Right lobe of liver (tissue), 6 donors: ENCODE measurements around the gene RHOD. TPM values are rescaled to one million over a fixed set of nuclear protein-coding genes. Genes with fewer than 3 reads are reported as not detected.

ENCODE experiments used
- ATAC-seq, 4 donors: fragments of 200-7000 bp; cut with Tn5 transposase; one replicate each; pipeline ENCODE4 v1.9.1; 2020; ENCODE audit warnings: mild to moderate bottlenecking in 4 of 4, moderate library complexity in 4 of 4
- DNase-seq, 3 donors: peaks; one replicate each; pipeline ENCODE4 v3.0.0-alpha.2; 2020
- H3K27ac ChIP-seq, 3 donors: fragments of 200-600 bp; one replicate each; pipeline ENCODE4 v1.8.0; 2022
- H3K27me3 ChIP-seq, 2 donors: fragments of 200-600 bp; one replicate each; pipeline ENCODE4 v1.8.0; 2022
- H3K36me3 ChIP-seq, 4 donors: fragments of 200-600 bp; sonication (generic) in 1 of 4; one replicate each; pipeline versions ENCODE4 v1.5.1 to v1.8.0; 2017 to 2022; ENCODE audit warnings: control low read depth in 1 of 4
- H3K4me1 ChIP-seq, 4 donors: fragments of 200-600 bp; sonication (generic) in 1 of 4; one replicate each; pipeline versions ENCODE4 v1.5.1 to v1.8.0; 2017 to 2022; ENCODE audit warnings: control low read depth in 1 of 4
- H3K4me3 ChIP-seq, 3 donors: fragments of 200-600 bp; one replicate each; pipeline ENCODE4 v1.8.0; 2022
- H3K9me3 ChIP-seq, 4 donors: fragments of 200-600 bp; sonication (generic) in 1 of 4; one replicate each; pipeline versions ENCODE4 v1.5.1 to v1.8.0; 2017 to 2022; ENCODE audit warnings: control low read depth in 1 of 4
- POLR2A ChIP-seq: fragments of 450-650 bp; IDR thresholded peaks from one replicate; pipeline ENCODE4 v1.6.1; 2017; ENCODE audit warnings: antibody characterized with exemption, mild to moderate bottlenecking
- WGBS: methylation state at CpG from one replicate; pipeline ENCODE4 v1.1.6; 2018; ENCODE audit warnings: low coverage, low lambda C conversion rate; ENCODE audit not compliant: insufficient coverage; ENCODE audit errors: missing lambda C conversion rate; 5-methylcytosine and 5-hydroxymethylcytosine counted together
- intact Hi-C, 2 donors: fragments of 100-400 bp; cut with DNase I; formaldehyde crosslinking; loops; one replicate each; pipeline versions ENCODE4 v1.11.2 to v1.14.1; 2022
- total RNA-seq, 6 experiments: library from RNA; depleted of rRNA in 2 of 6; stranded (reverse); fragments of >200 nt in 2 of 6; fragmentation: NEBNext Ultra II Directional in 3 of 6; extraction: Animal tissue kit (Norgen Biotek cat#: 25700) in 3 of 6; gene quantifications; one replicate each; pipeline versions ENCODE4 v1.1.0 to v1.2.4, GENCODE V29; 2016 to 2023
- TF ChIP-seq, protein P1 (sequence below), 4 donors: fragments of 200-600 bp in 3 of 4; fragments of 450-650 bp in 1 of 4; IDR thresholded peaks; one replicate each; pipeline versions ENCODE4 v1.5.1 to v1.8.0; 2016 to 2022; ENCODE audit warnings: antibody characterized with exemption in 4 of 4, mild to moderate bottlenecking in 2 of 4
- donor health status: DM: no; HTN: yes; CAD: no.
- donor health status: DM: no; HTN: no; CAD: no.
- donor health status: DM: no; HTN: no; CAD: no.
- donor health status: DM: no; HTN: yes; CAD: no.
- donor health status: DM: no; HTN: yes; CAD: no.

Gene RHOD
- total RNA-seq, 6 experiments from 2014 or later: 17.8 to 106 (median 47.3) TPM

DNA sequence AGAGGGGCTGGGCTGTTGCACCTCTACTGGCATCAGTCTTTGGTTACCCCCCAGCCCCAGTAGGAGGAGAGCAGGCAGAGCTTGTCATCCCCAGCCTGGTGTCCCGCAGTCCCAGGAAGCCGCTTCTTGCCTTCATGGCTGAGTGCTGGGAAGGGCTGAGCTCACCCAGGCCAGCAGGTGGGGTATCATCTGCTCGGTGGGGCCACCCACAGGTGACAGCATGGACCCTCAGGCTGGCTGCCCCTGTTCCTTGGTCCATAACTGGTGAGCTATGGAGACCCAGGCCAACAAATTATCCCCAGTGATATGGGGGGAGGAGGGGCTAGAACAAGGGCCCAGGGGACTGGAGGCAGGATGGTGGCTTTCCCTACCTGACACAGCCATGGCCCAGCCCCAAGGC lies 6.5 kb upstream of the RHOD start:
- ATAC-seq (no peak), DNase-seq (no peak)
- WGBS: 80% methylated on average over 1 of the region's 3 CpGs
- Histone ChIP-seq H3K4me1 (peaks cover 0 to 30% (median 15%) of the 10 kb centered on the region in 4 donors), H3K27ac (no peak overlapping the region), H3K9me3 (no peaks in the 10 kb centered on the region), H3K27me3 (no peaks in the 10 kb centered on the region), H3K4me3 (no peak overlapping the region), H3K36me3 (no peaks in the 10 kb centered on the region)
- TF ChIP-seq POLR2A: no peak
- intact Hi-C loops: no loop called here

- 100% methylated on average over 3 of the region's 9 CpGs for WGBS
- Histone ChIP-seq H3K4me1 (peaks cover 0 to 41% (median 21%) of the 10 kb centered on the region in 4 donors), H3K27ac (no peak overlapping the region), H3K36me3 (no peaks in the 10 kb centered on the region), H3K4me3 (no peak overlapping the region), H3K9me3 (no peaks in the 10 kb centered on the region), H3K27me3 (no peaks in the 10 kb centered on the region)
- ATAC-seq: no peak
- no peak for DNase-seq
- intact Hi-C loops: no loop called here
- TF ChIP-seq, protein P1, sequence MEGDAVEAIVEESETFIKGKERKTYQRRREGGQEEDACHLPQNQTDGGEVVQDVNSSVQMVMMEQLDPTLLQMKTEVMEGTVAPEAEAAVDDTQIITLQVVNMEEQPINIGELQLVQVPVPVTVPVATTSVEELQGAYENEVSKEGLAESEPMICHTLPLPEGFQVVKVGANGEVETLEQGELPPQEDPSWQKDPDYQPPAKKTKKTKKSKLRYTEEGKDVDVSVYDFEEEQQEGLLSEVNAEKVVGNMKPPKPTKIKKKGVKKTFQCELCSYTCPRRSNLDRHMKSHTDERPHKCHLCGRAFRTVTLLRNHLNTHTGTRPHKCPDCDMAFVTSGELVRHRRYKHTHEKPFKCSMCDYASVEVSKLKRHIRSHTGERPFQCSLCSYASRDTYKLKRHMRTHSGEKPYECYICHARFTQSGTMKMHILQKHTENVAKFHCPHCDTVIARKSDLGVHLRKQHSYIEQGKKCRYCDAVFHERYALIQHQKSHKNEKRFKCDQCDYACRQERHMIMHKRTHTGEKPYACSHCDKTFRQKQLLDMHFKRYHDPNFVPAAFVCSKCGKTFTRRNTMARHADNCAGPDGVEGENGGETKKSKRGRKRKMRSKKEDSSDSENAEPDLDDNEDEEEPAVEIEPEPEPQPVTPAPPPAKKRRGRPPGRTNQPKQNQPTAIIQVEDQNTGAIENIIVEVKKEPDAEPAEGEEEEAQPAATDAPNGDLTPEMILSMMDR (IDR thresholded peaks at IDR 0.05): no peak
Measured at GRCh38 chr11:67051180-67051893, 5.3 kb upstream of the RHOD start.

GRCh38 chr11:67051945-67052488 lies 4.6 kb upstream of the RHOD start:
- intact Hi-C loops: no loop called here
- Histone ChIP-seq H3K9me3 (no peaks in the 10 kb centered on the region), H3K4me3 (no peak overlapping the region), H3K36me3 (no peaks in the 10 kb centered on the region), H3K27me3 (no peaks in the 10 kb centered on the region), H3K27ac (peak overlapping the region in 1 of 3 donors; percentile 83), H3K4me1 (peaks cover 0 to 43% (median 22%) of the 10 kb centered on the region in 4 donors)
- TF ChIP-seq, protein P1 (IDR thresholded peaks at IDR 0.05): no peak
- no peak for DNase-seq
- no peak for ATAC-seq
- 80% methylated on average over 2 of the region's 4 CpGs for WGBS

DNA sequence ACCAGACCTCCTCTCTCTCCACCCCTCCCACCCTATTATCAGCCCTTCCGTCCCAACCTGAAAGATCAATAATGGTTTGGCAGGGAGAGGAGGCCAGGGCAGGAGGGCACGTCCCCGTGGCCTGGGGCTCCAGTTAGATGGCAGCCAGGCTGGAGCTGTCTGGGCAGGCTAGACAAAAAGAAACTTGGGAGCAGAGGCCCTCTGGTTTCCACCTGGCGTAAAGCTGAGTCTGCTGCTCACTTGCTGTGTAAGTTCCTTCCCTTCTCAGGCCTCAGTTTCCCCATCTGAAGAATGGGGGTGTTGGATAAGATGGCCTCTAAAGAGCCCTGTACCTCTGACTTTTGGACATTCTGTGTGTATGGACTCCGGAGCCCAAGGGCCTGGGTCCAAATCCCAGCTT lies 3.8 kb upstream of the RHOD start:
- Histone ChIP-seq H3K4me3 (no peak overlapping the region), H3K27me3 (no peaks in the 10 kb centered on the region), H3K4me1 (peaks cover 0 to 48% (median 22%) of the 10 kb centered on the region in 4 donors), H3K9me3 (no peaks in the 10 kb centered on the region), H3K27ac (peak overlapping the region; percentile 76 to 88 (median 83)), H3K36me3 (no peaks in the 10 kb centered on the region)
- ATAC-seq (peak; percentile 31 to 62 (median 56)), DNase-seq (peak; percentile 66 to 80 (median 75))
- intact Hi-C loops: no loop called here
- 12% methylated on average over 5 of the region's 5 CpGs for WGBS
- TF ChIP-seq POLR2A: no peak
- TF ChIP-seq, protein P1 (IDR thresholded peaks at IDR 0.05): no peak

DNA sequence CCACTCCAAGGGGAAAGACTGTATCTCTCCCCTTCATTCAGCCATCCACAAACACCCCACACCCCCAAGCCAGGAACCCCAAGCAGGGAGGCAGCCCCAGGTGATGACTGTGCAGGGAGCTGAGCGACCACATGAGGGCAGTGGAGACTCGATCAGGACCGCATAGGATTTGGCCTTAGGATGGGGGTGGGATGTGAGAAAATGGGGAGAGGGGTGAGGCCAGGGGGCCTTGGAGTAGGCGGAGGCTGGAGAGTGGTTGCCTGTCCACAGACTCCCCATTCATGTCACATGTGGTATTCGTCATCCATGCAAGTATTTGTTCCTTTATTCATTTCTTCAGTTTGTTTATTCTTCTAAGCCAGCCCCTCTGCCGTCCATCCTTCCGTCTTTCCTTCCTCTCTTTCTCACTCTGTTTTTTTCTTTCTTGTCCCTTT lies 2.7 kb upstream of the RHOD start:
- peak overlapping the region; percentile 76 to 88 (median 83) for H3K27ac ChIP-seq
- DNase-seq: peak in 1 of 3 donors; percentile 60
- H3K4me1 ChIP-seq: peaks cover 0 to 51% (median 26%) of the 10 kb centered on the region in 4 donors

More for the DNA sequence above, 2.7 kb upstream of the RHOD start:
- peak; percentile 41 to 63 (median 52) for ATAC-seq
- intact Hi-C loops: no loop called here
- no peaks in the 10 kb centered on the region for H3K27me3 ChIP-seq
- no peak for TF ChIP-seq POLR2A
- TF ChIP-seq, protein P1 (IDR thresholded peaks at IDR 0.05): peak; percentile 49 to 69 (median 65)
- no peaks in the 10 kb centered on the region for H3K36me3 ChIP-seq
- H3K9me3 ChIP-seq: no peaks in the 10 kb centered on the region
- H3K4me3 ChIP-seq: no peak overlapping the region
- WGBS: 37% methylated on average over 4 of the region's 7 CpGs
